A549 (cell line): ENCODE measurements around the gene ZNF765.

Source experiments
- CTCF ChIP-seq: fragments of >200 bp; sonication (Bioruptor Twin); formaldehyde crosslinking; IDR thresholded peaks from 3 replicates; pipeline ENCODE4 v1.5.1; 2016
- FOSB ChIP-seq: fragments of 250-450 bp; sonication (Bioruptor Pico); IDR thresholded peaks from 2 replicates; pipeline ENCODE4 v1.5.0; 2020; ENCODE audit warnings: mild to moderate bottlenecking, moderate library complexity
- JUN ChIP-seq, 2 experiments: fragments of >200 bp; sonication (Bioruptor Twin); formaldehyde crosslinking; IDR thresholded peaks; 2 replicates in 1 of 2; 3 replicates in 1 of 2; pipeline ENCODE4 v1.6.1; 2016 to 2017
- MYC ChIP-seq: IDR thresholded peaks from 2 replicates; pipeline ENCODE4 v1.6.1; 2012; ENCODE audit warnings: mild to moderate bottlenecking, inconsistent platforms, low read length, improper control_type of control experiment, borderline replicate concordance
- PHF8 ChIP-seq: fragments of 200-600 bp; sonication (generic); IDR thresholded peaks from 2 replicates; pipeline ENCODE4 v1.6.1; 2016; ENCODE audit warnings: low read depth, mild to moderate bottlenecking, antibody characterized with exemption, moderate library complexity, borderline replicate concordance
- POLR2A ChIP-seq: IDR thresholded peaks from 2 replicates; pipeline ENCODE4 v1.6.1; 2012; ENCODE audit warnings: mild to moderate bottlenecking, low read length
- SMC3 ChIP-seq: fragments of >200 bp; sonication (Bioruptor Twin); formaldehyde crosslinking; IDR thresholded peaks from 3 replicates; pipeline ENCODE4 v1.6.1; 2018; ENCODE audit warnings: inconsistent platforms
- ZSCAN20 ChIP-seq: fragments of 250-450 bp; sonication (Bioruptor Pico); IDR thresholded peaks from 2 replicates; pipeline ENCODE4 v1.8.0; 2022; ENCODE audit warnings: mild to moderate bottlenecking, moderate library complexity

GRCh38 chr19:53466726-53467484 is 72.0 kb downstream of the ZNF765 start:
- no peak for TF ChIP-seq POLR2A
- TF ChIP-seq FOSB, result no peak
- TF ChIP-seq CTCF, result no peak
- no peak for TF ChIP-seq PHF8
- no peak for TF ChIP-seq ZSCAN20 (CRISPR knock-in tag)
- no peak for TF ChIP-seq MYC
- TF ChIP-seq SMC3, result no peak
- no peak for TF ChIP-seq JUN (IDR thresholded peaks at IDR 0.05)
